Stimulated activated CD4-positive, alpha-beta T cell treated with anti-CD3 and anti-CD28 coated beads, Interleukin-4, amount 100 ng/mL, for 4 hours (primary cell): ENCODE measurements around the gene TRMU.

ENCODE experiments used
- DNase-seq, 2 experiments: peaks; one replicate each; pipeline ENCODE4 v3.0.0-alpha.2; 2020

Gene TRMU

GRCh38 chr22:46335201-46336118 is at the start of gene TRMU:
TSS of gene TRMU (plus strand) at chr22:46335714. CDS start at chr22:46335765, 51 bp downstream.
- DNase-seq = peak; percentile 69 to 77

- DNase-seq = no peak
Measured at GRCh38 chr22:46286006-46286405, 49.5 kb upstream of the TRMU start.

- no peak for DNase-seq
Measured at GRCh38 chr22:46286941-46287872, 48.3 kb upstream of the TRMU start.

GRCh38 chr22:46287873-46288751 is 47.4 kb upstream of the TRMU start:
- DNase-seq = no peak

- DNase-seq = no peak
Measured at GRCh38 chr22:46288846-46289243, 46.7 kb upstream of the TRMU start.

- DNase-seq = no peak
Measured at GRCh38 chr22:46289244-46289891, 46.1 kb upstream of the TRMU start.

GRCh38 chr22:46290121-46290842 is 45.2 kb upstream of the TRMU start:
- DNase-seq = no peak

GRCh38 chr22:46290843-46291785 is 44.4 kb upstream of the TRMU start:
- DNase-seq = no peak

GRCh38 chr22:46292173-46292572 is 43.3 kb upstream of the TRMU start:
- no peak for DNase-seq

GRCh38 chr22:46292732-46293131 is 42.8 kb upstream of the TRMU start:
- no peak for DNase-seq

- no peak for DNase-seq
Measured at GRCh38 chr22:46293577-46294260, 41.8 kb upstream of the TRMU start.

- DNase-seq = no peak
Measured at GRCh38 chr22:46294784-46295183, 40.7 kb upstream of the TRMU start.

GRCh38 chr22:46295277-46295971 is 40.1 kb upstream of the TRMU start:
- no peak for DNase-seq

- peak; percentile 95 to 96 for DNase-seq
Measured at GRCh38 chr22:46296257-46297150, 39.0 kb upstream of the TRMU start, which contains the start of gene GTSE1. TSS of gene GTSE1 (plus strand) at chr22:46296870. CDS start at chr22:46297401, 531 bp downstream.

- DNase-seq = no peak
Measured at GRCh38 chr22:46297151-46297812, 38.2 kb upstream of the TRMU start.

GRCh38 chr22:46299101-46299500 is 36.4 kb upstream of the TRMU start:
- DNase-seq = no peak

GRCh38 chr22:46300491-46300890 is 35.0 kb upstream of the TRMU start:
- no peak for DNase-seq
